HUES6 (cell line): ENCODE data around the gene SGCD.

Source experiments
- H3K27ac ChIP-seq: 2 replicates; pipeline ENCODE4 v1.7.0; 2013; ENCODE audit warnings: low read depth, mild to moderate bottlenecking, low read length, inconsistent platforms
- H3K27me3 ChIP-seq: 2 replicates; pipeline ENCODE4 v1.6.1; 2013; ENCODE audit warnings: low read length; ENCODE audit not compliant: control insufficient read depth, insufficient read depth
- H3K36me3 ChIP-seq: 2 replicates; pipeline ENCODE4 v1.6.1; 2013; ENCODE audit warnings: low read length; ENCODE audit not compliant: control insufficient read depth, insufficient read depth
- H3K4me1 ChIP-seq: 2 replicates; pipeline ENCODE4 v1.6.1; 2013; ENCODE audit warnings: low read length; ENCODE audit not compliant: control insufficient read depth, insufficient read depth
- H3K4me3 ChIP-seq: 2 replicates; pipeline ENCODE4 v1.5.1; 2013; ENCODE audit warnings: low read depth, low read length
- H3K9ac ChIP-seq: one replicate; pipeline ENCODE4 v1.6.1; 2013; ENCODE audit warnings: mild to moderate bottlenecking, low read length
- H3K9me3 ChIP-seq: 2 replicates; pipeline ENCODE4 v1.6.1; 2013; ENCODE audit warnings: low read depth, low read length; ENCODE audit not compliant: control insufficient read depth, insufficient read depth

Gene SGCD

DNA sequence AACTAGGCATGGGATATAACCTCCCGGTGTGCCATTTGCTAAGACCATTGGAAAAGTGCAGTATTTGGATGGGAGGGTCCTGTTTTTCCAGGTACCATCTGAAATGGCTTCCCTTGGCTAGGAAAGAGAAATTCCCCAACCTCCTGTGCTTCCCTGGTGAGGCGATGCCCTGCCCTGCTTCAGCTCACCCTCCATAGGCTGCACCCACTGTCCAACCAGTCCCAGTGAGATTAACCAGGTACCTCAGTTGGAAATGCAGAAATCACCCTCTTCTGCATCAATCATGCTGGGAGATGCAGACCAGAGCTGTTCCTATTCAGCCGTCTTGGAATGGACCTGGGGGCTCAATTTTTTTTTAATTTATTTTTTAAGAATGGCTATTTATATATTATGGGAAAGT lies 254.8 kb downstream of the SGCD start:
- Histone ChIP-seq H3K27me3 (no peaks in the 10 kb centered on the region), H3K36me3 (no peaks in the 10 kb centered on the region), H3K9ac (no peak overlapping the region), H3K9me3 (no peaks in the 10 kb centered on the region), H3K4me3 (no peak overlapping the region), H3K4me1 (no peaks in the 10 kb centered on the region), H3K27ac (no peak overlapping the region)

DNA sequence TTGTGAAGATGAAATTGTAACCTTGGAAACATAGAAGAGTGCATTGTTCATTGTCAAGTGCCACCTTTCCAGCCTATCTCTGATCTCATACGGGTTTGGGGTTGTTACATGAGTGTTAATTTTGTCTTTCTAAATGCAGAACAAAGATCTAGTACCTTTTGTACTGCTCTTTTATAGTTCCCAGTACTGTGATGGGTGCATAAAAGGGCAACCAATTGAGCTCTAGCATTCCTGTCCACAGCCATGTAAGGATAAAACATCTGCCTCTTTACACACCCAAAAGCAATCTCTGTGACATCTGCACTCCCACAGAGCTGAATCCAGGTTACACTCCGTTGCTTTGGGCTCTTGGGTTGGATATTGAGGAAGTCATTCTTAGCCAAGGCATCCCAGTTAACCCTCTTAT lies 255.2 kb downstream of the SGCD start:
- no peaks in the 10 kb centered on the region for H3K36me3 ChIP-seq
- no peaks in the 10 kb centered on the region for H3K27me3 ChIP-seq
- H3K4me3 ChIP-seq, result no peak overlapping the region
- H3K9me3 ChIP-seq, result no peaks in the 10 kb centered on the region
- H3K9ac ChIP-seq, result no peak overlapping the region
- H3K4me1 ChIP-seq, result no peaks in the 10 kb centered on the region
- no peak overlapping the region for H3K27ac ChIP-seq

DNA sequence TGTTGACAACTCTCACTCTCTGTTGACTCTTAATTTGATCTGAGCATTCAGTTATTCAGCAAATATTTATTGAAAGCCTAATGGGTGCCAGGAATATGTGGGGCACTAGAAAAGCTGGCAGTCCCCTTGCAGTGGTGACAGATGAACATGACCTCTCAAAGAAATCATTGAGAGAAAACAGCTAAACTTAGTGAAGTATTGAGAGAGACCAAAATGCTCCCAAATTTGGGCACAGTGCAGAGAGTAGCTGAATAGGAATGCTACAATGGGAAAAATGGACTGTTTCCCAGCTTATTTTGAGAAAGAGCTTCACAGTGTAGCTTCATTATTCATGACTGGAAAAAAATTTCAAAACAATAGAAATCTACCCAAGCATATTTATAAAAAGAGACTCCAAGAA lies 257.9 kb downstream of the SGCD start:
- H3K4me1 ChIP-seq, result no peaks in the 10 kb centered on the region
- no peaks in the 10 kb centered on the region for H3K9me3 ChIP-seq
- H3K9ac ChIP-seq, result no peak overlapping the region
- no peak overlapping the region for H3K27ac ChIP-seq
- H3K27me3 ChIP-seq, result no peaks in the 10 kb centered on the region
- H3K4me3 ChIP-seq, result no peak overlapping the region
- H3K36me3 ChIP-seq, result no peaks in the 10 kb centered on the region

DNA sequence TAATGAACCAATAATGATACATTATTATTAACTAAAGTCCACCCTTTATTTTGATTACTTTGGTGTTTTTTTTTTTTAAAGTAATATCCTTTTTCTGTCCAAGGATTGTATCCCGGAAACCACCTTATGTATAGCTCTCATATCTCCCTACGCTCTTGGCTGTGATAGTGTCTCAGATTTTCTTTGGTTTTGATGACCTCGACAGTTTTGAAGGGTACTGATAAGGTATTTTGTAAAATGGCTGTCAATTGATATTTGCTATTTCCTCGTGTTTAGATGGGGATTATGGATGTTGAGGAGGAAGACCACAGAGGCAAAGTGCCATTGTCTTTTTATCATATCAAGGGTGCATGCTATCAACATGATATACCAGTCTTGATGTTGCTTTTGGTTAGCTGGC lies 259.0 kb downstream of the SGCD start:
- no peaks in the 10 kb centered on the region for H3K36me3 ChIP-seq
- H3K4me1 ChIP-seq, result no peaks in the 10 kb centered on the region
- no peak overlapping the region for H3K4me3 ChIP-seq
- no peaks in the 10 kb centered on the region for H3K27me3 ChIP-seq
- no peak overlapping the region for H3K9ac ChIP-seq
- no peak overlapping the region for H3K27ac ChIP-seq
- no peaks in the 10 kb centered on the region for H3K9me3 ChIP-seq

DNA sequence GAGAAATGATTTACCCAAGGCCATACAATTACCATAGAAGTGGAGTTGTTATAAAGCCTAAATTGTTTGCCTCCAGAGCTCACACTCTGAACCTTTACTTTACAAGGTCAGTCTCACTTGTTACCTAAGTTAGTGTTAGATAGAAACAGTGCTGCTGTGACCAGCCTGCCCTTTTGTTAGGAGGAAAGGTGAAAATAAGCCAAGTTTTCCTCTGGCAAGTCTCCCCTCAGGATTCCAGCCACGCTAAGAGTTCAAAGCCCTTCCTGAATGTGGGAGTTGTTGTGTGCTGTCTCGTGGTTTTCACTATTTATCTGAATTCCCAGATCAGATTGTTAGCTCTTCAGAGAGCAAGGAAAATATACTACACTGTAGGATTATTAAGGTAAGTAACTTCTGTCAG lies 260.0 kb downstream of the SGCD start:
- no peaks in the 10 kb centered on the region for H3K36me3 ChIP-seq
- no peak overlapping the region for H3K4me3 ChIP-seq
- no peaks in the 10 kb centered on the region for H3K9me3 ChIP-seq
- no peaks in the 10 kb centered on the region for H3K27me3 ChIP-seq
- H3K27ac ChIP-seq, result no peak overlapping the region
- no peaks in the 10 kb centered on the region for H3K4me1 ChIP-seq
- H3K9ac ChIP-seq, result no peak overlapping the region

DNA sequence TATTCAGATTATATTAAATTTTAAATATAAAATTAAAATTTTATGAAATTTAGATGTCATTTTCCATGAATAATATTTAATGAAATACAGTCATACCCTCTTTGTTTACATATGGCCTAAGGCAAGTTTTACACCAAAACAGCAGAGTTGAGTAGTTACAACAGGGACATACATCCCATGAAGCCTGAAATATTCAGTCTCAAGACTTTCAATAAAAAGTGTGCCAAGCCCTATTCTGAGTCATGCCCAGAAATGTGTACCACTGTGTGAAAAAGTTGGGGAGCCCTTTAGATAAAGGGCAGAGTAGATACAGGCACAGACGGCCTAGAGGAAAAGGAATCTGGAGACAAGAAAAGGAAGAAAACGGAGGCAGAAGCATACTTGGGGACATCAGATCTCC lies 261.3 kb downstream of the SGCD start:
- no peak overlapping the region for H3K4me3 ChIP-seq
- H3K9ac ChIP-seq, result no peak overlapping the region
- no peaks in the 10 kb centered on the region for H3K27me3 ChIP-seq
- H3K27ac ChIP-seq, result no peak overlapping the region
- H3K4me1 ChIP-seq, result no peaks in the 10 kb centered on the region
- H3K9me3 ChIP-seq, result no peaks in the 10 kb centered on the region
- no peaks in the 10 kb centered on the region for H3K36me3 ChIP-seq

DNA sequence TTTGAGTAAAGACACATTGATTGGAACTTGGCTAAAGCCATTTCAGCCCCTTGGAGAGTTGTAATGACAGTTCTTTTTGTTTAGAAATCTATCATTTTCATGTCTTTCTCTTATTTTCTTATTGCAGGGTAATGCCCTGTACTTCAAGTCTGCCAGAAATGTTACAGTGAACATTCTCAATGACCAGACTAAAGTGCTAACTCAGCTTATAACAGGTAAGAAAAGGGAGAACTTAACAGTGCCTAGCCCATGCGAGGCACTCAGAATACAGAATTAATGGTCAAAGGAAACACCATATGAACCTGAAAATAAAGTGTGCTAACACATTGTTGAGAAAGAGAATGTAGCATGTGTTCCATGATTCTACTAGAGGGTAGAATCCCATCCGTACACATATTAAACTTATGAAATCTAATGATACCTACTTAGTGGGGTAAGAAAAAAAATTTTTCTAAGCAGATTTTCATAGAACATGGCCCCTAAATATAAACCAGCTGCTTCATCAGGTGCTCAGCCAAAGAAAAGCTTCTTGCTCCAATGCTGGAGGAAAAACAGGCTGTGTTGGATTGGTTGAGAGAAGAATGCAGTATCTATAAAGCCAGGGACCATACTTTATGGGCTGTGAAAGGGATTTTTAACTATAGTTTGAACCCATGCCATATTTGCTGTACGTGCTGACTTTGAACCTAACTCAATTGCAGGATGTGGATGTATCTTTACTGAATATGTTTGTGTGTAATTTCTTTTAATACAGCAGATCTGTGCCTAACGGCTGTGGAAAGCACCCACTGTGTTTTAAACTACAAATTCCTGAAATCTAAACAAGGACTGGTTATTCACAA lies 262.4 kb downstream of the SGCD start:
- Histone ChIP-seq H3K27ac (no peak overlapping the region), H3K27me3 (no peaks in the 10 kb centered on the region), H3K9ac (no peak overlapping the region), H3K4me3 (no peak overlapping the region), H3K9me3 (no peaks in the 10 kb centered on the region), H3K36me3 (no peaks in the 10 kb centered on the region), H3K4me1 (no peaks in the 10 kb centered on the region)

DNA sequence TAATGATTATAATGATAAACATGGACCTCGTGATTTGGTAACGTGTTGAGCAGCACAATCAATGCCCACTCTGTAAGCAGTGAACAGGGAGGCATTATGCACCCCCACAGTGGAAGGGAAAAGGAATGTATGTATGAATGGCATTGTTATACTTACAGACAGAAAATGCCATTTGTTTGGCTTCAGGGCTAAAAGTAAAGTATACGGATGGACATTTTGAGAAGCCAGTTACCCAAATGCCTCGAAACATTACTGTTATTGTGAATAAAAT lies 262.9 kb downstream of the SGCD start:
- H3K9me3 ChIP-seq, result no peaks in the 10 kb centered on the region
- H3K4me3 ChIP-seq, result no peak overlapping the region
- no peaks in the 10 kb centered on the region for H3K27me3 ChIP-seq
- no peaks in the 10 kb centered on the region for H3K36me3 ChIP-seq
- H3K9ac ChIP-seq, result no peak overlapping the region
- no peaks in the 10 kb centered on the region for H3K4me1 ChIP-seq
- no peak overlapping the region for H3K27ac ChIP-seq

DNA sequence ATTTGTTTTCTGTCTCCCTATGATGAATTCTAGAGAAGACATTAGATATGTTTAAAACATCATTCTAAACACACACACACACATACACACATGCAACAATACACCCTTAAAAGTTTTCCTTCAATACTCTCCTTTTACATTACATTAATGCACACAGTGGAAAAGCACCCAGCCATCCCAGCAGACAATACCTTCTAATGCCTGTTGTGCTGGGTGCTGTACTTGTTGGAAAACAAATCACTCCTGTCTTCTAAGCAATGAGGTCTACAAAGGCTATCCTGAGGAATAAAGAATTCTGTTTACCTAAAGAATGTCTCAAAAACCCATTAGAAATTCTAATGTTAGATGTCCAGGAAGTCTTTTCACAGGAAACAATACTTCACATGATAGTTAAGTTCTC lies 264.0 kb downstream of the SGCD start:
- Histone ChIP-seq H3K9ac (no peak overlapping the region), H3K27ac (no peak overlapping the region), H3K36me3 (no peaks in the 10 kb centered on the region), H3K9me3 (no peaks in the 10 kb centered on the region), H3K27me3 (no peaks in the 10 kb centered on the region), H3K4me1 (no peaks in the 10 kb centered on the region), H3K4me3 (no peak overlapping the region)

DNA sequence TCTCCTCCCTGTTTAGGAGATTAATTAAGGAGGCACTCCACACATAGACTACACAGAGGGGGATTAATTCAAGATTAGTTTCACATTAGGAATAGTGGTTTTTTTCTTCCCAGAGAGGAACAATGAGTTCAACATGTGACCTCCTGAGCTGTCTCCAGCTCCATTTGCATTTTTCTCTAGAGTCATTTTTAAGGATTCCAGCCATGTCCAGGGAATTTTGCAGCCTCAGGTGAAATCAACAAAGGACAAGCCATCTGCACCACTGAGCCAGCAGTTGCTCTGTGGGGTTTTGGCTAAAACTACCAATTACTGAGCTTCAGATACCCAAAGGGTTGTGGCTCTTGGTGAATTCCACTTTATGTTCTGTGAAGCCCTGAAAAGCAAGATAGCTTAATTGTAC lies 264.7 kb downstream of the SGCD start:
- Histone ChIP-seq H3K4me1 (no peaks in the 10 kb centered on the region), H3K9ac (no peak overlapping the region), H3K27ac (no peak overlapping the region), H3K4me3 (no peak overlapping the region), H3K27me3 (no peaks in the 10 kb centered on the region), H3K36me3 (no peaks in the 10 kb centered on the region), H3K9me3 (no peaks in the 10 kb centered on the region)

DNA sequence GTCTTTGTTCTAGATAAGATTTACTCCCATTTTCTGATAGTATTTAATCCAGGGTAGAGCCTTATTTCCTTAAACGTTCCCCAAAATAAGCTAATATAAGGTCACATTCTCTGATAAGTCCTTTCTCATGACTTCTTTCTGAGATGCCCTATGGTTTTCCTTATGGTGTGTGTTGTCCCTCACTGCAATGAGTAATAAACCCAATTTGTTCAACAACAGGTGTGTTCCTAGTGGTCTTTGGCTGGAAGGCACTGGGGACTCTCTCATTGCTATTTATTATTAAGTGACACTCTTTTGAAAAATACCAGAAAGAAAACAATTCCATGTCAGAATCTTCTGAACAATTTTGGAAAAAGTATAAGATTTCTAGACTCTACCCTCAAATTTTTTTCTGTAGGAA lies 266.6 kb downstream of the SGCD start:
- H3K27me3 ChIP-seq, result no peaks in the 10 kb centered on the region
- no peak overlapping the region for H3K4me3 ChIP-seq
- H3K27ac ChIP-seq, result no peak overlapping the region
- H3K36me3 ChIP-seq, result no peaks in the 10 kb centered on the region
- H3K9me3 ChIP-seq, result no peaks in the 10 kb centered on the region
- no peak overlapping the region for H3K9ac ChIP-seq
- no peaks in the 10 kb centered on the region for H3K4me1 ChIP-seq

DNA sequence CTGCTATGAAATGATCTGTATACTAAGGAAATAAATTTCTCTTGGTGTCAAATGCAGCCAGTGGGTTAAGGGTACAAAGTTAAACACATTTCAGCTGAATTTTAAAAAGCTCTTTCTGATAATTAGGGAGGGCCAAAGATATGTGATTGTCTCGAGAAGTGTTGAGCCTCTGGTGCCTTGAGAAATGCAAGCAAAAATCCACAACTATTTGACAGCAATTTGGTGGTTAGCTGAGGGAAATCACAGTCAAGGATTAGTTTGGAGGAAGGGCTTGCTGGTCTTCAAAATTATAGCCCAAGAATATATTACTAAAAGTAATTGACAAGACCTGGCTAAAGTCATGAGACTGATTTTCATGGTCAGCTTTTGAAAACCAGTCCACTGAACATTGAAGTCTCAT lies 267.4 kb downstream of the SGCD start:
- no peaks in the 10 kb centered on the region for H3K27me3 ChIP-seq
- no peaks in the 10 kb centered on the region for H3K4me1 ChIP-seq
- H3K9ac ChIP-seq, result no peak overlapping the region
- H3K9me3 ChIP-seq, result no peaks in the 10 kb centered on the region
- H3K4me3 ChIP-seq, result no peak overlapping the region
- no peaks in the 10 kb centered on the region for H3K36me3 ChIP-seq
- no peak overlapping the region for H3K27ac ChIP-seq
